CD4-positive, alpha-beta T cell treated with Interleukin-15 for 4 hours (primary cell): ENCODE measurements around the gene ZBTB20.

Experiments used
- DNase-seq: peaks from one replicate; pipeline ENCODE4 v3.0.0-alpha.2; 2020; ENCODE audit warnings: low spot score

The ZBTB20 gene

DNA sequence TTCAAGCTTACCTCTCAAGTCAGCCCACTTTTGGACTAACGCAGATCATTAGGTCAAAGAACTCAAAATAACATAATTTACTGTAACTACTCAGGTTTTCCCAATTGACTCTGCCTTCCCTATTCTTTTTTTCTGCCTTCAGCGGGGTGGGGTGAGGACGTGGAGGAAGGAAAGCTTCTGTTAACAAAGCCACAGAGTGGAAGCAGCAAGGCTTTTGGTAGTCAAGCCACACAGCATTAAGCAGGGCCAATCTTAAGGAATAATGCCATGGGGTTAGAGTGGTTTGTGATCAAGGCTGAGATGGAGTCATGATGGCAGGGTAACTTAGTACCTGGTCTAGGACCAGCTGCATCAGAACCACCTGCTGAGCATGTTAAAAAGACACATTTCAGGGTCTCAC lies 575.7 kb downstream of the ZBTB20 start:
- DNase-seq: no peak

DNA sequence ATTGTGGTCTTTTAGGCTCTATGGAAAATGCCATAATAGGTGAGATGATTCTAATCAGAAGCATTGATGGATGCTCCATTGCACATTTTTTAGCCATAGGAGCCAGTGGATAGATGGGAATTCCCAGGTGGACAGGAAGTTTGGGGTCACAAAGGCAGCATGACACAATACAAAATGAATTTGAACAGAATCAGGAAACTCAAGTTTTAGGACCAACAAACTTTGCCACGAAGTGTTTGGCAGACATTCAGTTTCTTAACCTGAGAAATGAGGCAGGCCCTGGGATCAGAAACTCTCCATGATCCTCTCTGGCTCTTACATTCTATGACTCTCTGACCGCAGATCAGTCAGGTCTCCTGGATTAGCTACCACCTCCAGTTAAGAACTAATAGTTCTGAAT lies 577.9 kb downstream of the ZBTB20 start:
- DNase-seq: no peak

DNA sequence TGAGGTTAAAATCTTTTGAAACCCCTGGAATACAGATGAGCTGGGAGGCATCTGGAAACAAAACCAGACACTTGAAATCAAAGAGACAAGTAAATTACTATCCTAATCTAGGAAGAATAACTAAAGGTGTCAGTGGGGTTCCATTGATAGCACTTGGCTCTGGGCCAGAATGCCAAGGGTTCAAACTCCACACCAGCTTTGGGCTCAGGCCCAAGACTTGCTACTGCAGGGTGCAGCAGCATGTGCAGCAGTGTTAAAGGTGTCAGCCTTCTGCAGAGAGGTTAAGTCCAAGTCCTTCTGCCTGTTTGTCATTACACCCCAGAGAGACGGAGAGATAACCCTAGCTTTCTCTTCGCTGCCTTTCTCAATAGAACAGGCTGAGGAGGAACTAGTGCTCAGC lies 579.3 kb downstream of the ZBTB20 start:
- DNase-seq: no peak

DNA sequence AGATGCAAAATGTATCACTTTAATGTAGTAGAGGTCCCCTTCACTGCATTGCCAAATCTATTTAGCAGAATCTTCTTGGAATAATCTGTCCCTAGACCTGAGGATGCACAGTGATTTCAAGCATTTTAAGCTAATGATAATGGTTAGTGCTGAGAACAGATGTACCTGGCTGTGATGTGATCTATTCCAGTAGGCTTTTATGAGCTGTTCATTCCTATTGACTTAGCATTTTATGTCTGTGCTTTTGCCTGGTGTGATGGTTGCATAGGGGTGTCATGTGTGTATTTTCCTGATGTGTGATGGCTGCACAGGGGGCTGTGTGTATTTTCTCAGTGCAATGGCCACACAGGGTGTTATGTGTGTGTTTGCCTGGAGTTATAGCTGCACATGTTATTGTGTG lies 580.3 kb downstream of the ZBTB20 start:
- no peak for DNase-seq

DNA sequence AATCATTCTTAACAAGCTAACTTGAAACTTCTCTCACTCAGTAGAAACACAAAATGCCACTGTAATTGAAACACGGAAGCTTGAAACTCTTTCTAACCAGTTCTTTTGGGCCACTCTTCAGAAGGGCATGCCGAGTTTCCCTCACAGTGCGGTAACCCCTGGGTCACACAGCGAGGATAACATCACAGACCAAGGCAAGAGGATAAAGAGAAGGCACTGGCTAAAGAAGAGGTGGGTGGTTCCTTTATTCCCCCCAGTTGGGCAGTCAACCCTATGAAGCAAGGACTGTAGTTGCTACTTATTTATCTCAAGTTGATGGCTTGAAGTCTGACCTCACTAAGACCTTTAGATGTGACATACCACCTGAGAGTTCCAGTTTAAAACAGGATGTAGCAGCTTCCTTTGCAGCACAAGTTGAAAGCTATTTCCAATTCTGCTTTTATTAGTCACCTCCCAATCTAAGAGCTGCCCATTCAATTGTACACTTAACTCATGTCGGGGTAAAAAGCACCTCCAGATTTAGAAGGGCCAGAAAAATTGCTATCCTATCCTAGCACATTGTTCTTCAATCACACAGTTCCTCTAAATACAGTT lies 580.8 kb downstream of the ZBTB20 start:
- DNase-seq: no peak

DNA sequence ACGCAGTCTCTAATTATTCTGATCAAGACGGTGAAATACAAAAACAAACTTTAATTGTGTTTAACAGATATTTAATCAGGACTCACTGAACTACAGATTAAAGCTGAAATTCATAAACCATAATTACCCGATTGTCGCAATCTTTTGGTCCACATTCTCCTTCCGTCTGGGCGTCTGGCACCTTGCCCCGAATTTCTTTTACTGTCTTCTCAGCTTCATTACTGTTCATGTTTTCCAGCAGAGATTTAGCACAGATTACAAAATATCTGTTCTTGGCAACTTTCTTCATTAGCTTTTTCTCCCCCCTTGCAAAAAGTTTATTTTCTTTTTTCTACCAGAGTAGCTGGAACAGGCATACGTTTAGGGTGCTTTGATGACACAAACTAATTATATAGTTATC lies 581.9 kb downstream of the ZBTB20 start:
- DNase-seq: no peak

DNA sequence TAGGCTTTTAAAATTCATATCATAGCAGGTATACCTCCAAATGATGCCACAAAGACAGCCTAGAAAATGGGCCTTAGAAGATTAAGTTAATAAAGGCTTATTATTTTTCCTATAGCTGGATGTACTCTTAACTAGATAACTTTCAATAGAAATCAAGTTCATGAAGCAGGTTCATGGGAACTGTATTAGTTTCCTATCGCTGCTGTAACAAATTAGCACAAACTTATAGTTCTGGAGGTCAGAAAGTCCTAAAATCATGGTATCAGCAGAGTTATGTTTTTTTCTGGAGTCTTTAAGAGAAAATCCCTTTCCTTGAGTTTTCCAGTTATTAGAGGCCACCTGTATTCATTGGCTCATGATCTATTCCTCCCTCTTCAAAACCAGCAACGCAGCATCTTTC lies 583.4 kb downstream of the ZBTB20 start:
- DNase-seq: no peak

DNA sequence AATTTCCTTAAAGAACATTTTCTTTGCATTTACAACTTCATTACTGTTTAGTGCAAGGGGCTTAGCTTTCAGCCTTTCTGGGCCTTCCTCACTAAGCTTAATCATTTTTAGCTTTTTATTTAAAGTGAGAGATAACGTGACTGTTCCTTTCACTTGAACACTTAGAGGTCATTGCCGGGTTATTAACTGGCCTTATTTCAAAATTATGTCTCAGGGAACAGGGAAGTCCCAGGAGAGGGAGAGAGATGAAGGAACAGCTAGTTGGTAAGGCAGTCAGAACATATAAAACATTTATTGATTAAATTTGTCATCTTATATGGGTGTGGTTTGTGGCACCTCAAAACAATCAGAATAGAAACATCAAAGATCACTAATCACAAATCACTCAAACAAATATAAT lies 584.5 kb downstream of the ZBTB20 start:
- DNase-seq: no peak

DNA sequence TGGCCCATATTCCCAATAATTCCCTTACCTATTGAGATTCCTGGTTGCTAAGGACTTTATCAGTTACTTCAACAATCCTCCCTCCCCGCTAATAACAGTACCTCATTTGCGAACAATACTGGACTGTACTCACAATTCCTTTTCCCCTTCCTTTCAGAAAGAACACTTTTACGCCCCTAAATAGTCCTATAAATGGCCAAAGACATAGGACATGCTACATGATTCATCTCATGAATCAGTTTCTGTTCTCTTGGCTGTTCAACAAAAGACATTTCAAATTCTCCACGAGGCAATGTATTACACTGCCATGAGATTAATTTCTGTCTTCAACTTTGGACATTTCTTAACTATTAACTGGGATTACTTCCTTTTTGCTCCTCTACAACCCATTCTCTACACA lies 588.8 kb downstream of the ZBTB20 start:
- no peak for DNase-seq

DNA sequence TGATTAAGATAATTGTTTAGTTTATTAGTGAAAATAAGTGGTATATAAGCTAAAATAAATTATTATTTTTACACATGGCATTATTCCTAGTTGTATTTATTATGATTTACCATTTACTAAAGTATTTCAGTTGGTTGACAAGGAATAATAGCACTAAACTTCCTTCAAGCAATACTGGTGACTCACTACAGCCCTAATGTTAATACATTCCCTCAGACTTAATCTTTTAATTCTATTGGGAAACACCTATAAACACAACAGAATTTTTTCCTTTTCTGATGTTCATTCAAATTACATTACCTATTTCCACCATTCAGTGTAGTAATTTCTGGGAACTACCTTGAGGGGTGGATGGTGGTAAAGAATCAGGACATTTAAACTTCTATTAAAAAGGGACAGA lies 589.3 kb downstream of the ZBTB20 start:
- DNase-seq: no peak

DNA sequence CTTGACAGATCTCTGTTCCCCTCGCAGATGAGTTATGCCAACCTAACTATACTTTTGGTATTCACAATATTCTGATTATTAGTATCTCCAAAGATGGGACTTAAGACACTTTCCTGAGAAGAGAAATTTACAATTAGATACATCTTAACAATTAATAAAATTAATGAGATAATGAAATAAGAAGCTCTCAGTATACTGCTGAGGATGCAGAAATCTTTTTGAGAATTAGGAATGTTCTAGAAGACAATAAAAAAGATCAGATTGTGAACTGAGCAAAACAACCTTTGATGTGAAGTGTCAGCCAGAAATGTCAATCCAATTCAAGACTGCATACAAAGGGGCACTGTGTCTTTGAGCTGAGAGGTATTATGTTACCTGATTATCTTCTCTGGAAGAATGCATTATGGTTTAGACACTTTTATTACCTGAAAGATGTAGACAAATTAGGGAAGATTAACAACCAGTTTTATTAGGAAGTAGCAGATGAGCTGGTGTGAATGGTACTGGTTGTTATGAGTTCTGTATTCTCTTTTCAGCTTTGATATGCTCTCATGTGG lies 590.4 kb downstream of the ZBTB20 start:
- no peak for DNase-seq

DNA sequence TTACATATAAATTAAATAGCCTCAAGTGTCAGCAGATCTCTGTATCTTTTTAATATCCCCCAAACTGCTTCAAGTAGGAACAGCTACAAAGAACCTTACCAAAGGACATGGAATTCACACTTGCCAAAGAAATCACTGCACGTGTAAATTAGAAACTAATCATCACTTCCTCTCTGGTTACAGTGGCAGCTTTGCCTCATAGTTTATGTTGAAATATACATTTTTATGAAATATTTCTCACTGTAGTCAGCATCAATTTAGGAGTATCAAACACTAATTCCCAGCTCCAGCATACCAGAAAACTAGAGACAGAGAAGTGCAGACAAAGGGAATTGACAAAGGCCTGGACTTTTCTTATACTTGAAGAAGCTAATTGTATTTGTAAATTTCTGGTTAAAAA lies 592.4 kb downstream of the ZBTB20 start:
- no peak for DNase-seq

DNA sequence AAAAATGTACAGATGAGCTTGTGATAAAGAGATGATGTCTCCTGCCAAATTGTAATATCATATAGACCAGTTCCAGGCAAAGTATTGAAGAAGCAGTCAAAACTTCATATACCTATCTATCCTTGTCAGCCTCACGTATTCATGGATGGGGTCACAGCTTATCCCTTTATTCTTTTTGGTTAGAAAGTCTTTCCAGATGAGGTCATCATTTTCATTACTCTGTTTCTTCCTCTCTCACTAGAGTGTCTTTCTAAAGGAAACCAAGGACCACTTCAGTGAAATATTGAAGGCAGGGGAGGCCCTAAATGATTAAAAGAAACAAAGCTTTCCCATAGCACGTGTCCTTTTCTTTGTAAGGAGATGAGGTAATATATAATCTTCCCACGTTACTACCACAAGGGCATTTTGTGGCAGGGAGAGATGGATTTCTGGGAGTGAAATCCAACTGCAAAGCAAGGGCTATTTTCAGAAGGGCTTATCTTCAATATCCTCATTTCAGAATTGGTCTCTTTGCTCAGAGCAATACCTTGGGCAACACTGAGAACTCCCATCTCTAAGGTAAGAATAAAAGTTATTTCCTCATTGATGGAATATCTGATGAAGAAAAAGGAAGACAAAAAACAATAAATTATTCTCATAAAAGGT lies 593.0 kb downstream of the ZBTB20 start:
- DNase-seq: no peak

DNA sequence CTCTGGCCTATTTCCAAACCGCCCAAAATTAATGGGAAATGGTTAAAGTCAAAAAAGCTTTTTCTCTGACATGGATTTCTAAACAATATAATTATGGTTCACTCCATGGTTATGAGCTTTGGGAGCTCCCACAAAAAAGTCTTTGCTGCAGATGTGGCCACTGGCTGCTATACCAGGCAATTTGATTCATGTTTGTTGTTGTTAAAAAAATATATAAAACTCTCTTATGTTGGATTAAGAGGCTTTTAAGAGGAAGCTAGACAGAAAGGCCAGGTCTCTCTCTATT lies 594.6 kb downstream of the ZBTB20 start:
- no peak for DNase-seq

DNA sequence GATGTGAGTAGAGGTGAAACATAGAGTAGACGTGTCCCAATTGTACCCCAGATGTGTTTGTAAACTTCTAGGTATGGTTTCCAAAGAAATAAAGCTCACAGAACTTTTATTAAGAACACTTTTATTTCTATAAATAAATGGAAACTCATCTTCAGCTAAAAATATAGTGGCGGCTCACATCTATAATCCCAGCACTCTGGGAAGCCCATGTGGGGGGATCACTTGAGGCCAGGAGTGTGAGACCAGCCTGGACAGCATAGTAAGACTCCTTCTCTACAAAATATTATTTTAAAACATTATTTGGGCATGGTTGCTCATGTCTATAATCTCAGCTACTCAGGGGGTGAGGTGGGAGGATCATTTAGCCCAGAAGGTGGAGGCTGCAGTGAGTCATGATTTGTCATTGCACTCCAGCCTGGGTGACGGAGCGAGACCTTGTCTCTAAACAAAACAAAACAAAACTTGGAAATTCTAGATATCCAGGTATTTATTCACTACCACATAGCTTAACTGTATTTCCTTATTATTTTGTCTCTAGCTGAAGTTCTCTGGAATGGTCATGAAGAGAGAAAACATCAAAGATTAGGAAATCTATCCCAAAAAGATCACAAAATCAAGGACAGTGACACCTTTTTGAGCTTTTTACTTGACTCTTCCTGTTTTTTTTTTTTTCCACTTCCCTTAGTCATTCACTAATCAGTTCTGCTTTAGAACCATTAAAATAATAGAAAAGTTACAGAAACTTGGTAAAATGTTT lies 595.1 kb downstream of the ZBTB20 start:
- DNase-seq: no peak

DNA sequence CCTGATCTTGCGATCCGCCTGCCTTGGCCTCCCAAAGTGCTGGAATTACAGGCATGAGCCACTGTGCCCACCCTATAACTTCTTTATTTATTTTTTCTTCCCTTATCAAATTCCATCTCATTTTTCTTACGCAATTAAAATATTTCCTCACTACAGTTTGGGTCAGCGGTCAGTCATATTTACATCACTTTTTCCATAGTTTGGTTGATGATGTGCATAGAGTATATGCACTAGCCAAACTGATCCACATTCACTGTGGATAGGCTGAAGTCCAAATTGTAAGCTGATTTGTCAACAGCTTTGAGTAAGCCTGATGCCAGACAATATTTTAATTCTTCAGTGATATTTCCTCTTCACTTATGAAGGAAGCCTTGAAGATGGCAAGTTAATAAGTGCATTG lies 596.9 kb downstream of the ZBTB20 start:
- DNase-seq: no peak

DNA sequence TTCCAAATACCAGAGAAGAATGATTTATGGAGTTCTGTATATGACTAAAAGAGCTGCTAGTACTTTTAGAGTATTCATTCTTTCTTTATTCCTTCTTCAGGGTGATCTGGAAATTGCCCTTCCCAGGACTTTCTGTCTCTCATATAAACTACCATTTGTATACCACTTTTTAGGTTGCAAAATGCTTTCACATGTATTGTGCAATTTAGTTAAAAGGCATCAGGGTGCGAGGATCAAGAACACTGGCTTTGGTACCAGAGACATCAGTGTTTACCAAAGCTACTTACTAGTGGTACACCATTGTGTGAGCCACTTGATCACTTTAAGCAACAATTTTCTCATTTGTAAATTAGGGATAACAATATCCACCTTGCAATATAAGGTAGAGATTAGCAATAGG lies 601.9 kb downstream of the ZBTB20 start:
- DNase-seq: no peak

DNA sequence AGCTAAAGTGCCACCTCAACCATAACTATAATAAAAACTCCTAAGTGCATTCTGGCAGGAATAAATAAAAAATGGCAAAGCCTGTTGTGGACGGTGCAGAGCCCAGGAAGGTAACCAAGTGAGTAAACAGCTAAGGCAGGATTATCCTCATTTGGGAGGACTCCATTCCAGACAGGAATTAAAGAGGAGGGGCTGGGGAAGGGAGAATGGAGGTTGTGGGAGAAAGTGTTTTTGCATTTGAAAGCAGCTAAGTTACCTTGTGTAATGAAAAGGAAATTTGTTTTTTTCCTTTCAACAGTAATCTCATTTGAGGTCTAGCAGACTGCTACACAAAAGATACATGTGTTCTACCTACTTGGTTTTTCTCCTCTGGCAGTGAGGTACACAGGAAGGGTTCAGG lies 604.7 kb downstream of the ZBTB20 start:
- DNase-seq: no peak

DNA sequence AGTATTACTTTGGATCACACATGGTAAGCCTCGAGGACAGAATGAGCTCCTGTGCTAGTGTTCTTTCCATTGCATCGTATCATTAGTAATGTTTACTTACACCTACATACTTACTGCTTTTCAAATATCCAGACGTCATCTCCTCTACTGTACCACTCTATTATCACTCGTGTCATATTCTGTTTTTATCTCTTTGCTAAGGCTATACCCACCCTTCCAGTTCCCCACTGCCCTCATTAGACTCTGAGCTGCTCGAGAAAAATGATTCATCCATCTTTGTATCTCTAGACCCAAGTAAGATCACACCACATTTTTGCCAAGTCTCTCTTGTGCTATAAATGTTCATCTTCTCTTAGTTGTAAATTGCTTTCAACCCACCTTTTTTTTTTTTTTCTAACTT lies 607.6 kb downstream of the ZBTB20 start:
- DNase-seq: no peak

DNA sequence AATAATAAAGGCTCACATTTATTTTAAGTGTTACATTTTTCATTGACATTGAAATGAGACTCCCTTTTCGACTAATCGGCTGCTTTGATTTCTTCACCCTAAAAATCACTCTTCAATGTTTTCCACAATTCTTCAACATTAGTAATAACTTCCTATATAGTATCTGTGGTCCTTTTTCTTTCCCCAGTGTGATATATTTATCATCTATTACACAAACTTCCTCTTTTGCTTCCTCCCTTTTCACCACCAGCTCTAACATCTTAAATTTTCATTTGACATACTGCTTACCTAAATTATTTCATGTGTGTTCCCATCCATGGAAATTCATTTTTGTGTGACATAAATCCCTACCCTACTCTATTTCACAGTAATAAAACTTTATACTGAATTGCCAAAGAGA lies 608.9 kb downstream of the ZBTB20 start:
- DNase-seq: no peak

DNA sequence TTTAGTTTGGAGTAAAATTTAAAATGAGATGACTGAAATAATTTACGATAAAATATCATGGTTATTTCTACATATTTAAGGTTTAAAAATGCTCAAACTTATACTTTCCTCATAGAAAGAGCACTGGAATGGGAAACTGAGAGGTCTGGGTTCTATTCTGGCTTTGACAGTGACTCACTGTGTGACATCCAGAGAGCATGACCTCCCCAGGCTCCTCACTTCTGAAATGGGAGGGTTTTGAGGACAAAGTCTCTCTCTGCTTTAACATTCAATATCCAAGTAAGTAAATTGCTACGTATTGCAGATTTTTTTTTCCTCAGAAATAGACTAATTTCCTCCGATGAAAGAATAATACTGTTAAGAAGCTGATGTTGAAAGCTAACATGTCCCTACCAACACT lies 618.6 kb downstream of the ZBTB20 start:
- no peak for DNase-seq

DNA sequence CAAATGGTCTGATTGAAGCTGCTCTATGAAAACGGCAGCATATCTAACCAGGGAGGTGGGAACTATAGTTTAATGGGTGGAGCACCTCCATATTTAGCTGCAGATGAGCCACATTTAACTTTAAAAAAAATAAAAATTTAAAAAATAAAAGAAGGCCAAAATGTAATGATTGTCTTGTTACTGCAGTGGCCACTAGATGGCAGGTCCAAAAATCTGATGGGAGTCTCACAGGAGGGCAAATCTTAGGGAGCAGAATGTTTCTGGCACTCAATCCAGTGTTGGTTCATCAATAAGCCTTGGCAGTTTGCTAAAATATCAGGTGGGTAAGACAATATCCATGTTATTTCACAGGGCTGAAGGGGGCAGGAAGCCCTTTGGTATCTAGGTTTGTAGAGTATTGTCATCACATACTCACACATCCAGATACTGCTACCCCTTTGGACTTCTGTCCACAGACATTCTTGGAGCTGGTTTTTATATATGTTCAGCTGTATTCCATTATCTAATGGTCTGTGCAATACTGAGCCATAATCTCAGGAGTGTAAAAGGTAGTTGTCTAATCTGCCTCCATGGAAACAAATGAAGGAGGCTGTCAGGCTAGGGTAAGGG lies 619.9 kb downstream of the ZBTB20 start:
- DNase-seq: no peak

DNA sequence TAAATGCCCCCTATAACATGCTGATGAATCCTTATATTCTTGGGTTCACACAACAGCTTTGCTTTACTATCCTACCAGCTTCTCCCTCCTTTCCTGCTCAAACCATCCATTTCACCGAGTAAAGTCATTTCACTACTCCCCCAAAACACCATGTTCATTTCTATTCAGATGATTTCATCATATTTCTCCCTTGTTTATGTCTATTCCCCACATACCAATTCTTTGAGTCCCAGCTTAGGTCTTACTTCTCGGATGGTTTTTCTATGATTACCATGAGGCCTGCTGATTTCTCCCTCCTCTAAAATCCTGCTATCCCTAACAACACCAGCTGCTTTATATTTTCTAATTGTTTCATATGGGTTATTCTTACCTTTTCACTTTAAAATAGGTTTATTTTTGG lies 621.8 kb downstream of the ZBTB20 start:
- no peak for DNase-seq
